ENCODE results near the gene NABP2.

- no peak for TF ChIP-seq CTCF (IDR thresholded peaks at IDR 0.05)
- TF ChIP-seq REST (IDR thresholded peaks at IDR 0.05) = no peak
- TF ChIP-seq EP300 (IDR thresholded peaks at IDR 0.05) = no peak
- no peak for TF ChIP-seq HDAC2 (IDR thresholded peaks at IDR 0.05)
- TF ChIP-seq POLR2A (IDR thresholded peaks at IDR 0.05; ENCODE audit: low read length) = no peak
- no peak for TF ChIP-seq RCOR1 (IDR thresholded peaks at IDR 0.05; ENCODE audit: low read depth, low read length)
- TF ChIP-seq, protein P1, sequence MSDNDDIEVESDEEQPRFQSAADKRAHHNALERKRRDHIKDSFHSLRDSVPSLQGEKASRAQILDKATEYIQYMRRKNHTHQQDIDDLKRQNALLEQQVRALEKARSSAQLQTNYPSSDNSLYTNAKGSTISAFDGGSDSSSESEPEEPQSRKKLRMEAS (IDR thresholded peaks at IDR 0.05) = peak; percentile 69
- TF ChIP-seq, protein P2, sequence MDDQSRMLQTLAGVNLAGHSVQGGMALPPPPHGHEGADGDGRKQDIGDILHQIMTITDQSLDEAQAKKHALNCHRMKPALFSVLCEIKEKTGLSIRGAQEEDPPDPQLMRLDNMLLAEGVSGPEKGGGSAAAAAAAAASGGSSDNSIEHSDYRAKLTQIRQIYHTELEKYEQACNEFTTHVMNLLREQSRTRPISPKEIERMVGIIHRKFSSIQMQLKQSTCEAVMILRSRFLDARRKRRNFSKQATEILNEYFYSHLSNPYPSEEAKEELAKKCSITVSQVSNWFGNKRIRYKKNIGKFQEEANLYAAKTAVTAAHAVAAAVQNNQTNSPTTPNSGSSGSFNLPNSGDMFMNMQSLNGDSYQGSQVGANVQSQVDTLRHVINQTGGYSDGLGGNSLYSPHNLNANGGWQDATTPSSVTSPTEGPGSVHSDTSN (IDR thresholded peaks at IDR 0.05) = no peak
- TF ChIP-seq ZNF302 (CRISPR knock-in tag; IDR thresholded peaks at IDR 0.05) = no peak
- TF ChIP-seq HOXA7 (CRISPR knock-in tag; IDR thresholded peaks at IDR 0.05) = no peak
These were observed 37.5 kb downstream of the NABP2 start for GRCh38 chr12:56261503-56262232.
